WTC11 (cell line): Measurements from ENCODE around the gene STAT1.

Source experiments
- ATF1 ChIP-seq: sonication (generic); formaldehyde crosslinking; IDR thresholded peaks from 2 replicates; pipeline ENCODE4 v1.8.1; 2023; ENCODE audit warnings: mild to moderate bottlenecking, moderate library complexity, missing genetic modification reagents
- CREB1 ChIP-seq: sonication (generic); formaldehyde crosslinking; IDR thresholded peaks from 2 replicates; pipeline ENCODE4 v1.8.0; 2023; ENCODE audit warnings: mild to moderate bottlenecking, missing genetic modification reagents
- ELF4 ChIP-seq: sonication (generic); formaldehyde crosslinking; IDR thresholded peaks from 2 replicates; pipeline ENCODE4 v1.8.1; 2022; ENCODE audit warnings: low read depth, mild to moderate bottlenecking, moderate library complexity, missing genetic modification reagents
- JUN ChIP-seq: sonication (generic); formaldehyde crosslinking; IDR thresholded peaks from 2 replicates; pipeline ENCODE4 v1.8.0; 2023; ENCODE audit warnings: mild to moderate bottlenecking, missing genetic modification reagents
- KAT7 ChIP-seq: sonication (generic); formaldehyde crosslinking; IDR thresholded peaks from 2 replicates; pipeline ENCODE4 v1.8.1; 2023; ENCODE audit warnings: missing genetic modification reagents, mild to moderate bottlenecking, borderline replicate concordance
- TCF7 ChIP-seq: sonication (generic); formaldehyde crosslinking; IDR thresholded peaks from 2 replicates; pipeline ENCODE4 v1.8.0; 2022; ENCODE audit warnings: mild to moderate bottlenecking, low read depth, missing genetic modification reagents, moderate library complexity
- TP53 ChIP-seq: sonication (generic); formaldehyde crosslinking; IDR thresholded peaks from 2 replicates; pipeline ENCODE4 v1.8.1; 2023; ENCODE audit warnings: mild to moderate bottlenecking, missing genetic modification reagents
- ZNF138 ChIP-seq: sonication (generic); formaldehyde crosslinking; conservative IDR thresholded peaks from 2 replicates; pipeline ENCODE4 v1.8.1; 2022; ENCODE audit warnings: mild to moderate bottlenecking, moderate library complexity, missing genetic modification reagents
- TF ChIP-seq, protein P1 (sequence below): sonication (generic); formaldehyde crosslinking; IDR thresholded peaks from 2 replicates; pipeline ENCODE4 v1.8.0; 2022; ENCODE audit warnings: mild to moderate bottlenecking, missing genetic modification reagents
- TF ChIP-seq, protein P2 (sequence below): sonication (generic); formaldehyde crosslinking; IDR thresholded peaks from 2 replicates; pipeline ENCODE4 v1.8.0; 2022; ENCODE audit warnings: mild to moderate bottlenecking, missing genetic modification reagents
- TF ChIP-seq, protein P3 (sequence below): fragments of 200-600 bp; IDR thresholded peaks from 2 replicates; pipeline ENCODE4 v1.8.0; 2022; ENCODE audit warnings: antibody characterized with exemption
- TF ChIP-seq, protein P4 (sequence below): fragments of 250-450 bp; sonication (Bioruptor Pico); IDR thresholded peaks from 2 replicates; pipeline ENCODE4 v1.9.0; 2021; ENCODE audit warnings: mild to moderate bottlenecking
- TF ChIP-seq, protein P5 (sequence below): sonication (generic); formaldehyde crosslinking; IDR thresholded peaks from 2 replicates; pipeline ENCODE4 v1.8.1; 2023; ENCODE audit warnings: mild to moderate bottlenecking, missing genetic modification reagents, moderate library complexity
- TF ChIP-seq, protein P6 (sequence below): sonication (generic); formaldehyde crosslinking; IDR thresholded peaks from 2 replicates; pipeline ENCODE4 v1.8.1; 2022; ENCODE audit warnings: missing genetic modification reagents, borderline replicate concordance

DNA sequence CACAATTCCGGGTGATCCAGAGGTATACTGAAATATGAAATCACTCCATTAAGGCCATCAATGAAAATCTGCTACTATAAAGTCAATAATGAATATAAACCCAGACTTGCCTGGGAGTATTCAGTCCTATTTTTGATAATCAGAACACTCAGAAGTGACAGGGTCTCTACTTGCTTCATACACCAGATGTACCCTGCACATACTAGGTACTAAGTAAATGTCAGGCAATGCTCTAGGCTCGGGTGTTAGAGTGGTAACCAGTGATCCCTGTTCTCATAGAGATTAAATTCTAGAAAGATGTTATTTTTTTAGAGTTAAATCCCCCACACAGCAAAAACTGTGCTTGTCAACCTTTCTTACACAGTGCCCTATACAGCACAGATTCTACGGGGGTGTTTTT lies 12.3 kb downstream of the STAT1 start:
- TF ChIP-seq, protein P1, sequence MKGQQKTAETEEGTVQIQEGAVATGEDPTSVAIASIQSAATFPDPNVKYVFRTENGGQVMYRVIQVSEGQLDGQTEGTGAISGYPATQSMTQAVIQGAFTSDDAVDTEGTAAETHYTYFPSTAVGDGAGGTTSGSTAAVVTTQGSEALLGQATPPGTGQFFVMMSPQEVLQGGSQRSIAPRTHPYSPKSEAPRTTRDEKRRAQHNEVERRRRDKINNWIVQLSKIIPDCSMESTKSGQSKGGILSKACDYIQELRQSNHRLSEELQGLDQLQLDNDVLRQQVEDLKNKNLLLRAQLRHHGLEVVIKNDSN (CRISPR knock-in tag), result no peak
- TF ChIP-seq, protein P2, sequence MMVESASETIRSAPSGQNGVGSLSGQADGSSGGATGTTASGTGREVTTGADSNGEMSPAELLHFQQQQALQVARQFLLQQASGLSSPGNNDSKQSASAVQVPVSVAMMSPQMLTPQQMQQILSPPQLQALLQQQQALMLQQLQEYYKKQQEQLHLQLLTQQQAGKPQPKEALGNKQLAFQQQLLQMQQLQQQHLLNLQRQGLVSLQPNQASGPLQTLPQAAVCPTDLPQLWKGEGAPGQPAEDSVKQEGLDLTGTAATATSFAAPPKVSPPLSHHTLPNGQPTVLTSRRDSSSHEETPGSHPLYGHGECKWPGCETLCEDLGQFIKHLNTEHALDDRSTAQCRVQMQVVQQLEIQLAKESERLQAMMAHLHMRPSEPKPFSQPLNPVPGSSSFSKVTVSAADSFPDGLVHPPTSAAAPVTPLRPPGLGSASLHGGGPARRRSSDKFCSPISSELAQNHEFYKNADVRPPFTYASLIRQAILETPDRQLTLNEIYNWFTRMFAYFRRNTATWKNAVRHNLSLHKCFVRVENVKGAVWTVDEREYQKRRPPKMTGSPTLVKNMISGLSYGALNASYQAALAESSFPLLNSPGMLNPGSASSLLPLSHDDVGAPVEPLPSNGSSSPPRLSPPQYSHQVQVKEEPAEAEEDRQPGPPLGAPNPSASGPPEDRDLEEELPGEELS (CRISPR knock-in tag), result no peak
- TF ChIP-seq ELF4 (CRISPR knock-in tag) (no peak), ZNF138 (CRISPR knock-in tag) (no peak), KAT7 (CRISPR knock-in tag) (no peak), ATF1 (CRISPR knock-in tag) (no peak), TCF7 (CRISPR knock-in tag) (no peak), JUN (CRISPR knock-in tag) (no peak), TP53 (CRISPR knock-in tag) (no peak), CREB1 (CRISPR knock-in tag) (no peak)
- TF ChIP-seq, protein P3, sequence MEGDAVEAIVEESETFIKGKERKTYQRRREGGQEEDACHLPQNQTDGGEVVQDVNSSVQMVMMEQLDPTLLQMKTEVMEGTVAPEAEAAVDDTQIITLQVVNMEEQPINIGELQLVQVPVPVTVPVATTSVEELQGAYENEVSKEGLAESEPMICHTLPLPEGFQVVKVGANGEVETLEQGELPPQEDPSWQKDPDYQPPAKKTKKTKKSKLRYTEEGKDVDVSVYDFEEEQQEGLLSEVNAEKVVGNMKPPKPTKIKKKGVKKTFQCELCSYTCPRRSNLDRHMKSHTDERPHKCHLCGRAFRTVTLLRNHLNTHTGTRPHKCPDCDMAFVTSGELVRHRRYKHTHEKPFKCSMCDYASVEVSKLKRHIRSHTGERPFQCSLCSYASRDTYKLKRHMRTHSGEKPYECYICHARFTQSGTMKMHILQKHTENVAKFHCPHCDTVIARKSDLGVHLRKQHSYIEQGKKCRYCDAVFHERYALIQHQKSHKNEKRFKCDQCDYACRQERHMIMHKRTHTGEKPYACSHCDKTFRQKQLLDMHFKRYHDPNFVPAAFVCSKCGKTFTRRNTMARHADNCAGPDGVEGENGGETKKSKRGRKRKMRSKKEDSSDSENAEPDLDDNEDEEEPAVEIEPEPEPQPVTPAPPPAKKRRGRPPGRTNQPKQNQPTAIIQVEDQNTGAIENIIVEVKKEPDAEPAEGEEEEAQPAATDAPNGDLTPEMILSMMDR, result no peak
- TF ChIP-seq, protein P4, sequence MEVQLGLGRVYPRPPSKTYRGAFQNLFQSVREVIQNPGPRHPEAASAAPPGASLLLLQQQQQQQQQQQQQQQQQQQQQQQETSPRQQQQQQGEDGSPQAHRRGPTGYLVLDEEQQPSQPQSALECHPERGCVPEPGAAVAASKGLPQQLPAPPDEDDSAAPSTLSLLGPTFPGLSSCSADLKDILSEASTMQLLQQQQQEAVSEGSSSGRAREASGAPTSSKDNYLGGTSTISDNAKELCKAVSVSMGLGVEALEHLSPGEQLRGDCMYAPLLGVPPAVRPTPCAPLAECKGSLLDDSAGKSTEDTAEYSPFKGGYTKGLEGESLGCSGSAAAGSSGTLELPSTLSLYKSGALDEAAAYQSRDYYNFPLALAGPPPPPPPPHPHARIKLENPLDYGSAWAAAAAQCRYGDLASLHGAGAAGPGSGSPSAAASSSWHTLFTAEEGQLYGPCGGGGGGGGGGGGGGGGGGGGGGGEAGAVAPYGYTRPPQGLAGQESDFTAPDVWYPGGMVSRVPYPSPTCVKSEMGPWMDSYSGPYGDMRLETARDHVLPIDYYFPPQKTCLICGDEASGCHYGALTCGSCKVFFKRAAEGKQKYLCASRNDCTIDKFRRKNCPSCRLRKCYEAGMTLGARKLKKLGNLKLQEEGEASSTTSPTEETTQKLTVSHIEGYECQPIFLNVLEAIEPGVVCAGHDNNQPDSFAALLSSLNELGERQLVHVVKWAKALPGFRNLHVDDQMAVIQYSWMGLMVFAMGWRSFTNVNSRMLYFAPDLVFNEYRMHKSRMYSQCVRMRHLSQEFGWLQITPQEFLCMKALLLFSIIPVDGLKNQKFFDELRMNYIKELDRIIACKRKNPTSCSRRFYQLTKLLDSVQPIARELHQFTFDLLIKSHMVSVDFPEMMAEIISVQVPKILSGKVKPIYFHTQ (CRISPR knock-in tag), result no peak
- TF ChIP-seq, protein P5, sequence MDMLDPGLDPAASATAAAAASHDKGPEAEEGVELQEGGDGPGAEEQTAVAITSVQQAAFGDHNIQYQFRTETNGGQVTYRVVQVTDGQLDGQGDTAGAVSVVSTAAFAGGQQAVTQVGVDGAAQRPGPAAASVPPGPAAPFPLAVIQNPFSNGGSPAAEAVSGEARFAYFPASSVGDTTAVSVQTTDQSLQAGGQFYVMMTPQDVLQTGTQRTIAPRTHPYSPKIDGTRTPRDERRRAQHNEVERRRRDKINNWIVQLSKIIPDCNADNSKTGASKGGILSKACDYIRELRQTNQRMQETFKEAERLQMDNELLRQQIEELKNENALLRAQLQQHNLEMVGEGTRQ (CRISPR knock-in tag), result no peak
- TF ChIP-seq, protein P6, sequence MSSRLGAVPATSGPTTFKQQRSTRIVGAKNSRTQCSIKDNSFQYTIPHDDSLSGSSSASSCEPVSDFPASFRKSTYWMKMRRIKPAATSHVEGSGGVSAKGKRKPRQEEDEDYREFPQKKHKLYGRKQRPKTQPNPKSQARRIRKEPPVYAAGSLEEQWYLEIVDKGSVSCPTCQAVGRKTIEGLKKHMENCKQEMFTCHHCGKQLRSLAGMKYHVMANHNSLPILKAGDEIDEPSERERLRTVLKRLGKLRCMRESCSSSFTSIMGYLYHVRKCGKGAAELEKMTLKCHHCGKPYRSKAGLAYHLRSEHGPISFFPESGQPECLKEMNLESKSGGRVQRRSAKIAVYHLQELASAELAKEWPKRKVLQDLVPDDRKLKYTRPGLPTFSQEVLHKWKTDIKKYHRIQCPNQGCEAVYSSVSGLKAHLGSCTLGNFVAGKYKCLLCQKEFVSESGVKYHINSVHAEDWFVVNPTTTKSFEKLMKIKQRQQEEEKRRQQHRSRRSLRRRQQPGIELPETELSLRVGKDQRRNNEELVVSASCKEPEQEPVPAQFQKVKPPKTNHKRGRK, result no peak
